Loucy (cell line): ENCODE results near the gene TCOF1.

Experiments used
- CTCF ChIP-seq: fragments of 200-600 bp; sonication (generic); conservative IDR thresholded peaks from 2 replicates; pipeline ENCODE4 v1.5.1; 2014; ENCODE audit warnings: mild to moderate bottlenecking, antibody characterized with exemption, low read length
- EZH2phosphoT487 ChIP-seq: fragments of 200-600 bp; IDR thresholded peaks from 2 replicates; pipeline ENCODE4 v1.6.1; 2018; ENCODE audit warnings: antibody characterized with exemption, mild to moderate bottlenecking, moderate library complexity, borderline replicate concordance

- TF ChIP-seq CTCF (no peak), EZH2phosphoT487 (no peak)
Observed at GRCh38 chr5:150319484-150319790, 38.1 kb upstream of the TCOF1 start.
